Dermis lymphatic vessel endothelial cell (primary cell): ENCODE results near the gene ENGASE. TPM values are rescaled to one million over a fixed set of nuclear protein-coding genes. Genes with fewer than 3 reads are reported as not detected.

Source experiments
- total RNA-seq: library from RNA; depleted of rRNA; stranded (reverse); fragments of >200 nt; gene quantifications from 2 replicates; pipeline ENCODE4 v1.2.1, GENCODE V29; 2014

ENGASE gene
- 9.8 and 10.2 TPM in 2 replicates for total RNA-seq

DNA sequence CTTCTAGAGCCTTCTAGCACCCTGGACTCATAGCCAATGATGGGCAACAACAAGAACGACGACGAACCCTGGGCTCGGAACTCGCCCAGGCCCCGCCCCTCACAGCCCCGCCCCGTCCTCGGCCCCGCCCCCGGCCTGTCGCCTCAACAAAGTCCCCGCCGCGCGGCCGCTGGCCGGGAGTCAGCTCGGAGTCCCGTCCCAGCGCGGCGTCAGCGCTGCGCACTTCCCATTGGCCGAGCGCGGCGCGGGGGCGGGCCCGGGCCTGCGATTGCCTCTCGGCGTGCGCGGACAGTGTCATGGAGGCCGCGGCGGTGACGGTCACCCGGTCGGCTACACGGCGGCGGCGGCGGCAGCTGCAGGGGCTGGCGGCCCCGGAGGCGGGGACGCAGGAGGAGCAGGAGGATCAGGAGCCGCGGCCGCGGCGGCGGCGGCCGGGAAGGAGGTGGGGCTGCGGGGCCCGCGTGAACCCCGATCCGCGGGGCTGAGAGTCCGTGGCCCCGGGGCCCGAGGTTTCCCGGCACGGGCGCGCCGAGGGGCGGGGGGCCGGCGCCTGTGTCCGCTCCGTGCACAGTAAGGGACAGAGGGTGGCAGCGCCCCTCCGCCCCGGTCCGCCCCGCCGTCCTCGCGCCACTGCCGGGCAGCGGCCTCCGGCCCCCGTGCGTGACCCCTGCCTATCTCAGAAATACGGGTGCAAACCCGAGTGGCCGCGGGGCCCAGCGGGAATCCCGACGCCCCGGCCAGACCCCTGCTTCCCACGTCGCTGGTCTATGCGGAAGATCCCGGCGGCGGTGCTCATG lies at the start of gene ENGASE:
ENGASE (plus strand) TSS at position 176 of the 797 bp plus-strand sequence; CDS start at position 297, 121 bp downstream.

Other genes with a start within 250 kb of the ENGASE start
- gene USP36, start 234.0 kb upstream of the ENGASE start, total RNA-seq: 12.8 and 15.6 TPM in 2 replicates
- 1.3 and 1.4 TPM in 2 replicates for gene CEP295NL, start 171.6 kb upstream of the ENGASE start, total RNA-seq
- gene TIMP2, start 149.4 kb upstream of the ENGASE start, total RNA-seq: 61.6 and 75.5 TPM in 2 replicates
- gene LGALS3BP, start 94.9 kb upstream of the ENGASE start, total RNA-seq: 1.8 and 5.1 TPM in 2 replicates
- 42.5 and 46.2 TPM in 2 replicates for gene CANT1, start 65.1 kb upstream of the ENGASE start, total RNA-seq
- 3.0 and 10.5 TPM in 2 replicates for gene C1QTNF1, start 50.7 kb upstream of the ENGASE start, total RNA-seq